RWPE1 (cell line): ENCODE data around the gene ACSS1.

ENCODE experiments used
- CTCF ChIA-PET: fragments of 350-600 bp; sonication (Branson Sonifier 250); formaldehyde crosslinking; extraction: SDS; loops from one replicate; lab custom pipeline; 2021; lab: Yijun Ruan, JAX
- POLR2A ChIA-PET: fragments of 400-600 bp; formaldehyde crosslinking; extraction: SDS; loops from one replicate; lab custom pipeline; 2020; ENCODE audit warnings: antibody characterized with exemption; ENCODE audit not compliant: low non-redundant PET; lab: Yijun Ruan, JAX
- DNase-seq: peaks from one replicate; pipeline ENCODE4 v3.0.0; 2012; ENCODE audit warnings: low spot score
- H3K27ac ChIP-seq: fragments of 450-650 bp; 2 replicates; pipeline ENCODE4 v1.5.1; 2017
- CTCF ChIP-seq: fragments of 450-650 bp; conservative IDR thresholded peaks from 2 replicates; pipeline ENCODE4 v1.5.1; 2017; ENCODE audit warnings: low read depth, mild to moderate bottlenecking

Gene ACSS1

GRCh38 chr20:25044261-25044560 lies 13.7 kb downstream of the ACSS1 start:
- no peak for TF ChIP-seq CTCF
- POLR2A ChIA-PET = no interaction called here
- H3K27ac ChIP-seq = no peak overlapping the region
- no peak for DNase-seq
- CTCF ChIA-PET = no interaction called here

GRCh38 chr20:25043499-25044260 lies 14.3 kb downstream of the ACSS1 start:
- POLR2A ChIA-PET = no interaction called here
- CTCF ChIA-PET = no interaction called here
- no peak for DNase-seq
- H3K27ac ChIP-seq = no peak overlapping the region
- TF ChIP-seq CTCF = no peak

- no peak overlapping the region for H3K27ac ChIP-seq
- ChIA-PET CTCF (no interaction called here), POLR2A (no interaction called here)
- no peak for TF ChIP-seq CTCF
- no peak for DNase-seq
These were observed 15.1 kb downstream of the ACSS1 start for GRCh38 chr20:25042531-25043498.

- H3K27ac ChIP-seq = no peak overlapping the region
- POLR2A ChIA-PET = no interaction called here
- CTCF ChIA-PET = no interaction called here
- TF ChIP-seq CTCF = no peak
- no peak for DNase-seq
These were observed 16.0 kb downstream of the ACSS1 start for GRCh38 chr20:25041813-25042530.

GRCh38 chr20:25040438-25040831 lies 17.5 kb downstream of the ACSS1 start:
- no peak for DNase-seq
- TF ChIP-seq CTCF = no peak
- ChIA-PET CTCF (no interaction called here), POLR2A (no interaction called here)
- peak overlapping the region; percentile 88 for H3K27ac ChIP-seq
